Karpas-422 (cell line): ENCODE results near the gene FOXO3B. TPM values are rescaled to one million over a fixed set of nuclear protein-coding genes. Genes with fewer than 3 reads are reported as not detected.
"Not testable (repeated sequence)": the region's sequence is repeated elsewhere in the genome, so short reads cannot be mapped to it uniquely, and the experiment has no call there.

Experiments used
- DNase-seq: peaks from one replicate; pipeline ENCODE4 v3.0.0-alpha.2; 2015
- H2AFZ ChIP-seq: fragments of 200-600 bp; sonication (generic); 2 replicates; pipeline ENCODE4 v1.6.1; 2014; ENCODE audit warnings: antibody characterized with exemption, low read length, mixed read lengths
- H3K27ac ChIP-seq: fragments of 200-600 bp; sonication (generic); 2 replicates; pipeline ENCODE4 v1.5.1; 2014; ENCODE audit warnings: mild to moderate bottlenecking, low read length, moderate library complexity
- H3K27me3 ChIP-seq: fragments of 200-600 bp; sonication (generic); 2 replicates; pipeline ENCODE4 v1.6.1; 2014; ENCODE audit warnings: low read length, mixed read lengths
- H3K36me3 ChIP-seq: fragments of 200-600 bp; sonication (generic); 2 replicates; pipeline ENCODE4 v1.6.1; 2014; ENCODE audit warnings: low read length, mixed read lengths; ENCODE audit not compliant: insufficient read depth
- H3K4me1 ChIP-seq: fragments of 200-600 bp; sonication (generic); 2 replicates; pipeline ENCODE4 v1.6.1; 2014; ENCODE audit warnings: mild to moderate bottlenecking, low read length, mixed read lengths
- H3K4me2 ChIP-seq: fragments of 200-600 bp; sonication (generic); 2 replicates; pipeline ENCODE4 v1.6.1; 2014; ENCODE audit warnings: low read length, low read depth, mild to moderate bottlenecking; ENCODE audit not compliant: poor library complexity, severe bottlenecking
- H3K4me3 ChIP-seq: fragments of 200-600 bp; sonication (generic); 2 replicates; pipeline ENCODE4 v1.5.1; 2014; ENCODE audit warnings: mild to moderate bottlenecking, antibody characterized with exemption, low read length, mixed read lengths
- H3K79me2 ChIP-seq: fragments of 200-600 bp; sonication (generic); 2 replicates; pipeline ENCODE4 v1.6.1; 2014; ENCODE audit warnings: mild to moderate bottlenecking, low read length, mixed read lengths
- H3K9ac ChIP-seq: fragments of 200-600 bp; sonication (generic); 2 replicates; pipeline ENCODE4 v1.6.0; 2014; ENCODE audit warnings: low read length
- H3K9me2 ChIP-seq: fragments of 200-600 bp; sonication (generic), shearing (Covaris generic); replicated peaks from 2 replicates; pipeline ENCODE4 v1.6.0; 2014; ENCODE audit warnings: mild to moderate bottlenecking, low read length, moderate library complexity; ENCODE audit not compliant: insufficient read depth
- H3K9me3 ChIP-seq: fragments of 300-700, 200-600 bp; sonication (generic); 2 replicates; pipeline ENCODE4 v1.6.1; 2014; ENCODE audit warnings: low read length, mixed read lengths
- H4K20me1 ChIP-seq: fragments of 200-600 bp; sonication (generic); 2 replicates; pipeline ENCODE4 v1.6.1; 2014; ENCODE audit warnings: mild to moderate bottlenecking, antibody characterized with exemption, low read length, low read depth; ENCODE audit not compliant: insufficient read depth
- total RNA-seq: library from RNA; depleted of rRNA; stranded (reverse); fragments of >200 nt; shearing (Covaris generic); gene quantifications from 2 replicates; pipeline ENCODE4 v1.2.3, GENCODE V29; 2014; ENCODE audit warnings: low replicate concordance

The FOXO3B gene
- total RNA-seq, 1 experiment from 2014 or later = 3.8 TPM

DNA sequence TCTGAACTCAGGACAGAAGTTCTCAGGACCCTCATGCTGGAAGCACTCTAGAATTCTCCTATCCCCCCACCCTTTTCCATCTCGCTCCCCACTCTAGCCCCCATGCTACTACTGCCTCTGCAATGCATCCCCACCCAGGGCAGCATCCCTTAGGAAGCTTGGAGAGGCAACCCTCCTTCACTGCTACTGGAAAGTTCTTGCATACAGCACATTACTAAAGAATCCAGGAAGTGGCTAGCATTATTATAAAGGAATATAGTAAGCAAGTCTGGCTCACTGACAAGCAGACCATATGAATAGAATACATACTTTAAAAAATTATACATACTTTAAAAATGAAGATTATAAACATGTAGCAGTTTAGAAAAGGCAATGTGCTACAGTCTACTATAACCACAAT, 13.5 kb downstream of the FOXO3B start:
- not testable (repeated sequence) for H3K27ac ChIP-seq, H3K27me3 ChIP-seq, H3K9me3 ChIP-seq, H3K9me2 ChIP-seq, H3K9ac ChIP-seq, H4K20me1 ChIP-seq, DNase-seq, H3K79me2 ChIP-seq, H3K4me2 ChIP-seq, H2AFZ ChIP-seq, H3K4me1 ChIP-seq, H3K4me3 ChIP-seq
- H3K36me3 ChIP-seq = peaks cover 22% of the 10 kb centered on the region

- not testable (repeated sequence) for H3K9me2 ChIP-seq, DNase-seq, H3K9me3 ChIP-seq, H2AFZ ChIP-seq, H3K27me3 ChIP-seq, H4K20me1 ChIP-seq, H3K9ac ChIP-seq, H3K4me2 ChIP-seq, H3K4me1 ChIP-seq, H3K79me2 ChIP-seq, H3K27ac ChIP-seq, H3K4me3 ChIP-seq
- peaks cover 22% of the 10 kb centered on the region for H3K36me3 ChIP-seq
Measured at GRCh38 chr17:18667535-18667934, 14.6 kb downstream of the FOXO3B start.

- H3K9me3 ChIP-seq, DNase-seq, H4K20me1 ChIP-seq: not testable (repeated sequence)
Measured at GRCh38 chr17:18666326-18666725, 15.8 kb downstream of the FOXO3B start.

GRCh38 chr17:18661924-18662624, 20.0 kb downstream of the FOXO3B start:
- not testable (repeated sequence) for H3K27ac ChIP-seq, H3K9ac ChIP-seq, H3K4me3 ChIP-seq, H3K27me3 ChIP-seq, H3K9me2 ChIP-seq, H3K4me1 ChIP-seq, H4K20me1 ChIP-seq, H3K36me3 ChIP-seq, H3K9me3 ChIP-seq, H3K79me2 ChIP-seq, DNase-seq, H3K4me2 ChIP-seq, H2AFZ ChIP-seq

More at GRCh38 chr17:18666326-18666725, 15.8 kb downstream of the FOXO3B start:
- H3K4me1 ChIP-seq, H3K79me2 ChIP-seq, H3K27ac ChIP-seq, H2AFZ ChIP-seq, H3K9ac ChIP-seq, H3K4me3 ChIP-seq, H3K9me2 ChIP-seq, H3K27me3 ChIP-seq, H3K4me2 ChIP-seq: not testable (repeated sequence)
- H3K36me3 ChIP-seq = peaks cover 17% of the 10 kb centered on the region

DNA sequence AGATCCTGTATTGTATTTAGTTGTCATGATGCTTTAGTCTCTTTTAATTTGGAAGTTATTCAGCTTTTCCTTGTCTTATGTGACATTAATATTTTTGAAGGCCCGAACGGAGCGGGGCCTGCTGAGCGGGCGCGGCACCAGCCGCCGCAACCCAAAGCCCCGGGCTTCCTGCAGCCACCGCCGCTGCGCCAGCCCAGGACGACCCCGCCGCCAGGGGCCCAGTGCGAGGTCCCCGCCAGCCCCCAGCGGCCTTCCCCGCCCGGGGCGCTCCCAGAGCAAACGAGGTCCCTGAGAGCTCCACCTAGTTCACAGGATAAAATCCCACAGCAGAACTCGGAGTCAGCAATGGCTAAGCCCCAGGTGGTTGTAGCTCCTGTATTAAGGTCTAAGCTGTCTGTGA, 32.0 kb downstream of the FOXO3B start:
- not testable (repeated sequence) for H2AFZ ChIP-seq, H3K4me1 ChIP-seq, H3K9me3 ChIP-seq, H3K4me2 ChIP-seq, H3K79me2 ChIP-seq, H3K27ac ChIP-seq, H3K9me2 ChIP-seq, H4K20me1 ChIP-seq, DNase-seq, H3K4me3 ChIP-seq, H3K9ac ChIP-seq, H3K36me3 ChIP-seq, H3K27me3 ChIP-seq

- H3K4me2 ChIP-seq, H3K4me3 ChIP-seq, DNase-seq, H4K20me1 ChIP-seq, H3K27ac ChIP-seq, H3K36me3 ChIP-seq, H3K4me1 ChIP-seq, H3K27me3 ChIP-seq, H3K9me3 ChIP-seq, H3K9me2 ChIP-seq, H3K79me2 ChIP-seq, H3K9ac ChIP-seq, H2AFZ ChIP-seq: not testable (repeated sequence)
Measured at GRCh38 chr17:18644291-18644690, 37.8 kb downstream of the FOXO3B start, which contains the start of gene TBC1D28. TSS of gene TBC1D28 (minus strand) at chr17:18644391. CDS start at chr17:18641352, 3,039 bp downstream.

DNA sequence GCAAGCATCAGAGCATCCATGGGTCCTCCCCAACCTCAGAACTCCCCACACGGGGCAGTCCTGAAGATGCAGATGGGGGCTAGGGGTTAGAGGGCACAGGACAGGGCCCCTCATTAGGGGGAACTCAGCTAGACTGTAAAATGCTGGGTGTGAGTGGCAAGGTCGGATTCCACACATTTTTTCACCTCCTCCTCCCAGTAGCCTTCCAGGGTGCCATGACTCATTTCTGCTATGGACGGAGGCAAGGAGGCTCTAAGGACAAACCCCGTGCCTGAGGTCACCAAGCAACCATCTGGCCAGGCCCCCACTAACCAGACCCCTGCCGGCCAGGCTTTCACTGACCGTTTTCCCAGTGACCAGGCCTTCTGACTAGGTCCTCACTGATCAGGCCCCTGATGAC, 39.0 kb downstream of the FOXO3B start:
- H3K4me3 ChIP-seq, H3K27me3 ChIP-seq, DNase-seq, H3K79me2 ChIP-seq, H2AFZ ChIP-seq, H3K9ac ChIP-seq, H3K4me1 ChIP-seq, H3K9me3 ChIP-seq, H3K36me3 ChIP-seq, H3K9me2 ChIP-seq, H3K4me2 ChIP-seq, H3K27ac ChIP-seq, H4K20me1 ChIP-seq: not testable (repeated sequence)

- H4K20me1 ChIP-seq, H3K27me3 ChIP-seq, H3K79me2 ChIP-seq, H3K27ac ChIP-seq, H3K4me1 ChIP-seq, H3K4me2 ChIP-seq, H3K4me3 ChIP-seq, H3K9me3 ChIP-seq, DNase-seq, H3K9me2 ChIP-seq, H3K9ac ChIP-seq, H3K36me3 ChIP-seq, H2AFZ ChIP-seq: not testable (repeated sequence)
Measured at GRCh38 chr17:18638357-18638756, 43.8 kb downstream of the FOXO3B start.

DNA sequence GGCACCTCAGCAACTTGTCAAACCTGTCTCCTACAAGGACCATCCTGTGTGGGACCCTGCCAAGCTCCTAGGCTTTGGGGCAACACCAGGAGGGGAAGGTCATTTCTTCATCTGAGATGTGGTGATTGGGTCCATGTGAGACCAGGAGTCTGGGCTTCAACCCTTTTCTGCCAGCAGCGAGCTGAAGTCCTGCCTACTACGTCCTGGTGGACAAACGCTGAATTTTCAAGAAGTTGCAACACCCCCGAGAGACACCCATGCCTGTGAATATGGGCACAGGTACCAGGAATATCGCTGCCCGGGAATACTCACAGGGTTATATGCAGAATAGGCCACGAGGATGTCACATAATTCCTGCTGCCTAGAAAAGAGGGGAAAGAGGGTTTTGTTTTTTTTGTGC, 45.9 kb downstream of the FOXO3B start:
- not testable (repeated sequence) for H3K79me2 ChIP-seq, H3K4me2 ChIP-seq, H2AFZ ChIP-seq, H3K4me1 ChIP-seq, H3K27ac ChIP-seq, H3K27me3 ChIP-seq, H3K9me2 ChIP-seq, H3K9me3 ChIP-seq, H3K4me3 ChIP-seq, DNase-seq, H4K20me1 ChIP-seq, H3K36me3 ChIP-seq, H3K9ac ChIP-seq
